Endothelial cell of umbilical vein (primary cell): ENCODE measurements around the gene SHMT1. TPM values are rescaled to one million over a fixed set of nuclear protein-coding genes. Genes with fewer than 3 reads are reported as not detected.
"Not testable (repeated sequence)": the region's sequence is repeated elsewhere in the genome, so short reads cannot be mapped to it uniquely, and the experiment has no call there.

Experiments used
- BruUV-seq: library from RNA; stranded (reverse); fragments of 400-500 nt; replicated peaks from 2 replicates; lab custom pipeline; 2021; lab: Mats Ljungman, UMichigan
- CTCF ChIA-PET: fragments of 300-600, 350-600 bp; sonication (Branson Sonifier 250); formaldehyde crosslinking; loops from one replicate; lab custom pipeline; 2021; ENCODE audit warnings: antibody characterized with exemption, inconsistent platforms; lab: Charles Lee
- POLR2A ChIA-PET: fragments of 300-600, 350-600 bp; sonication (Branson Sonifier 250); formaldehyde crosslinking; loops from one replicate; lab custom pipeline; 2021; ENCODE audit warnings: antibody characterized with exemption, inconsistent platforms; lab: Charles Lee
- DNase-seq: peaks from one replicate; pipeline ENCODE4 v3.0.0-alpha.2; 2011; ENCODE audit warnings: low read depth, low spot score
- FAIRE-seq: peaks from 2 replicates; lab custom pipeline; 2011; peaks lifted over from hg19 to GRCh38; lab: Jason Lieb, UNC
- H2AFZ ChIP-seq: 2 replicates; pipeline ENCODE4 v1.6.0; 2012; ENCODE audit warnings: low read depth, low read length, control low read depth, inconsistent platforms
- H3K27ac ChIP-seq: 2 replicates; pipeline ENCODE4 v1.5.1; 2011; ENCODE audit warnings: low read depth, mild to moderate bottlenecking, control low read depth, low read length, moderate library complexity; ENCODE audit not compliant: insufficient read depth
- H3K27me3 ChIP-seq, 2 experiments: 2 replicates each; pipeline versions ENCODE4 v1.6.0 to v1.6.1; 2011; ENCODE audit warnings: low read length in 2 of 2, mixed read lengths in 1 of 2; ENCODE audit not compliant: control insufficient read depth in 2 of 2, insufficient read depth in 2 of 2
- H3K36me3 ChIP-seq, 2 experiments: 2 replicates in 1 of 2; 3 replicates in 1 of 2; pipeline ENCODE4 v1.5.1; 2011; ENCODE audit warnings: low read length in 2 of 2, mild to moderate bottlenecking in 1 of 2, moderate library complexity in 1 of 2; ENCODE audit not compliant: control insufficient read depth in 2 of 2, insufficient read depth in 2 of 2; ENCODE audit errors: extremely low read depth in 1 of 2
- H3K4me1 ChIP-seq: 3 replicates; pipeline ENCODE4 v1.5.1; 2011; ENCODE audit warnings: mild to moderate bottlenecking, low read length; ENCODE audit not compliant: control insufficient read depth, insufficient read depth; ENCODE audit errors: extremely low read depth
- H3K4me2 ChIP-seq: 2 replicates; pipeline ENCODE4 v1.6.1; 2011; ENCODE audit warnings: low read length, control low read depth, mixed read lengths; ENCODE audit not compliant: insufficient read depth
- H3K4me3 ChIP-seq, 3 experiments: fragments of 200-600 bp in 1 of 3; sonication (generic), shearing (Covaris generic) in 1 of 3; replicated peaks in 1 of 3; 2 replicates each; pipeline ENCODE4 v1.5.1; 2011 to 2016; ENCODE audit warnings: control low read depth in 3 of 3, low read length in 3 of 3, mild to moderate bottlenecking in 2 of 3, inconsistent platforms in 1 of 3, low read depth in 1 of 3, moderate library complexity in 1 of 3; ENCODE audit not compliant: insufficient read depth in 1 of 3
- H3K79me2 ChIP-seq: 2 replicates; pipeline ENCODE4 v1.6.0; 2012; ENCODE audit warnings: low read length, inconsistent platforms; ENCODE audit not compliant: control insufficient read depth, insufficient read depth
- H3K9ac ChIP-seq: replicated peaks from 2 replicates; pipeline ENCODE3; 2011; ENCODE audit warnings: low read length, control low read depth; ENCODE audit not compliant: insufficient read depth; ENCODE audit errors: extremely low read depth
- H3K9me1 ChIP-seq: replicated peaks from 3 replicates; pipeline ENCODE4 v1.6.0; 2011; ENCODE audit warnings: mild to moderate bottlenecking, low read length; ENCODE audit not compliant: control insufficient read depth, insufficient read depth; ENCODE audit errors: extremely low read depth
- H3K9me3 ChIP-seq: replicated peaks from 2 replicates; pipeline ENCODE4 v1.5.1; 2012; ENCODE audit warnings: low read length, inconsistent platforms; ENCODE audit not compliant: control insufficient read depth, insufficient read depth
- H4K20me1 ChIP-seq: replicated peaks from 2 replicates; pipeline ENCODE3; 2011; ENCODE audit warnings: mild to moderate bottlenecking, low read length; ENCODE audit not compliant: control insufficient read depth, insufficient read depth; ENCODE audit errors: extremely low read depth
- dilution Hi-C: fragments of 300-500 bp; cut with MboI; formaldehyde crosslinking; loops from one replicate; pipeline ENCODE4 v1.15.0; 2019; ENCODE audit warnings: low sequenced_read_pairs; ENCODE audit not compliant: extremely low pct_ligation_motif_present
- intact Hi-C: fragments of 100-400 bp; cut with micrococcal nuclease; formaldehyde crosslinking; loops from one replicate; pipeline ENCODE4 v1.10.0; 2022
- polyA plus RNA-seq, 4 experiments: library from polyadenylated mRNA; depleted of rRNA in 3 of 4; stranded (reverse) in 3 of 4; unstranded in 1 of 4; fragments of >200 nt; gene quantifications; 2 replicates each; pipeline versions ENCODE4 v1.2.1 to v1.2.3, GENCODE V29; 2011 to 2012; ENCODE audit warnings: missing spikeins in 1 of 4
- total RNA-seq: library from RNA; stranded (reverse); gene quantifications from 2 replicates; pipeline ENCODE4 v1.2.3, GENCODE V29; 2021

The SHMT1 gene
- total and polyA plus RNA-seq, 2 donors (not counting 3 experiments of a cell fraction or from before 2014, with no cell fraction given), result 18.9 to 27.6 TPM

GRCh38 chr17:18403604-18404003 lies 40.3 kb upstream of the SHMT1 start:
- H3K9ac ChIP-seq, H4K20me1 ChIP-seq, CTCF ChIA-PET, H3K9me1 ChIP-seq, H3K79me2 ChIP-seq, H3K4me3 ChIP-seq, H2AFZ ChIP-seq, H3K9me3 ChIP-seq, H3K27me3 ChIP-seq, H3K4me2 ChIP-seq, FAIRE-seq, dilution Hi-C loops, BruUV-seq, H3K4me1 ChIP-seq, H3K27ac ChIP-seq, DNase-seq, POLR2A ChIA-PET, intact Hi-C loops, H3K36me3 ChIP-seq: not testable (repeated sequence)

DNA sequence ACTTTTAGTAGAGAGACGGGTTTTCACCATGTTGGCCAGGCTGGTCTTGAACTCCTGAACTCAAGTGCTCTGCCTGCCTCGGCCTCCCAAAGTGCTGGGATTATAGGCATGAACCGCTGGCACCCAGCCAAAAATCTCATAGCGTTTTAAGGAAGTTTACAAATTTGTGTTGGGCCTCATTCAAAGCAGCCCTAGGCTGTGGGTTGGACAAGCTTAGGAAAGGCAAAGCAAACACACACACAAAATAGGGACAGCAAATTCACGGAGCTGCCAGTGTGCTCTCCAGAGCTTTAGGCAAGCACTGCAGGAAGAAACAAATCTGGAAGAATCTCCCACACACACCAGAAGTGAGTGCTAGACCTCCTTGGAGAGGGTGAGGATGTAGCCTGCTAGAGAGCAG lies 39.8 kb upstream of the SHMT1 start:
- H3K4me1 ChIP-seq, H3K79me2 ChIP-seq, H4K20me1 ChIP-seq, H3K27ac ChIP-seq, H3K9me3 ChIP-seq, H3K36me3 ChIP-seq, H3K9ac ChIP-seq, H3K4me3 ChIP-seq, intact Hi-C loops, H3K27me3 ChIP-seq, H3K4me2 ChIP-seq, H3K9me1 ChIP-seq, dilution Hi-C loops, CTCF ChIA-PET, DNase-seq, BruUV-seq, FAIRE-seq, POLR2A ChIA-PET, H2AFZ ChIP-seq: not testable (repeated sequence)

- dilution Hi-C loops, H3K9me3 ChIP-seq, H3K9me1 ChIP-seq, POLR2A ChIA-PET, H3K4me1 ChIP-seq, H3K36me3 ChIP-seq, intact Hi-C loops, BruUV-seq, H3K79me2 ChIP-seq, H3K9ac ChIP-seq, FAIRE-seq, DNase-seq, H3K4me2 ChIP-seq, H3K4me3 ChIP-seq, H2AFZ ChIP-seq, H3K27me3 ChIP-seq, H4K20me1 ChIP-seq, CTCF ChIA-PET, H3K27ac ChIP-seq: not testable (repeated sequence)
Measured at GRCh38 chr17:18401872-18402590, 38.7 kb upstream of the SHMT1 start.

- CTCF ChIA-PET, H4K20me1 ChIP-seq, H3K79me2 ChIP-seq, dilution Hi-C loops, H3K9me3 ChIP-seq, H3K4me1 ChIP-seq, POLR2A ChIA-PET, H3K4me3 ChIP-seq, intact Hi-C loops, H3K27ac ChIP-seq, H2AFZ ChIP-seq, H3K27me3 ChIP-seq, H3K9me1 ChIP-seq, H3K9ac ChIP-seq, H3K36me3 ChIP-seq, BruUV-seq, DNase-seq, H3K4me2 ChIP-seq, FAIRE-seq: not testable (repeated sequence)
Measured at GRCh38 chr17:18388728-18389127, 25.4 kb upstream of the SHMT1 start.
